GM20431 (cell line): ENCODE data around the gene GPR3.
"Not testable (repeated sequence)": the region's sequence is repeated elsewhere in the genome, so short reads cannot be mapped to it uniquely, and the experiment has no call there.

ENCODE experiments used
- in situ Hi-C: fragments of 300-500 bp; cut with MseI, MboI; formaldehyde crosslinking; loops from one replicate; pipeline ENCODE4 v1.15.0; 2020; ENCODE audit warnings: low sequenced_read_pairs; ENCODE audit not compliant: unreplicated experiment

Gene GPR3

DNA sequence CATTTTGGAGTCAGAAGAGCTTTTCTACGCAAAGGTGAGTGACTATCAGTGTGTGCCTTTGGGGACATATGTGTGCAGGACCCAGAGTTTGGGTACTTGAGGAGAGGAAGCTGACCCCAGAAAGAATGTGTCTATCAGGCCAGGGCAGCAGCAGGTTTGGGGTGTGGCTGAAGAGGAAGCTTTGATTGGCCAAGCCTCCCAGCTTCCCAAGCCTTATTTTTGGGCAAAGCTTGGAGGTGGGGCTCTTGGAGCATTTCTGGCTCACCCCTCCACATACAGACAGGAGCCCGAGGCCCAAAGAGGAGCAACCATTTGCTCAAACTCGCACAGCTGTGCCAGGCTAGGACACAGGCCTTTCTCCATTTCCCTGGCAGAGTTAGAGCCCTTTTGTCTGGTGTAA, 4.7 kb downstream of the GPR3 start:
- in situ Hi-C loops, result no loop called here

DNA sequence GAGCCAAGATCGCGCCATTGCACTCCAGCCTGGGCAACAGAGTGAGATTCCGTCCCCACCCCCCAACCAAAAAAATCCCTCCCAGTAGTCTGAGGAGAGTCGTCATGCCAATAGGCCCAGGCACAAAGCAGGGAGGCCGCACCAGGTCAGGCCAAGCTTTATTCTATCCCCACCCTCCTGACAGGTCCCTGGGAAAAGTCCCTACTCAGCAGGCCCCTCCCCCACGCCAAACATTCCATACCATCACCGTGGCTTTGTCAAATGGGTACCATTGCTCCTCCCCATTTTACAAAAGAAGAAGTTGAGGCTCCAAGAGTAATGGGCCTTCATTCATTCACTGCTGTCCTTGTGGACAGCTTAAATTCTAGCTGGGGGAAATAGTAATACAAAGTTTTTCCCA, 5.3 kb downstream of the GPR3 start:
- in situ Hi-C loops, result no loop called here

DNA sequence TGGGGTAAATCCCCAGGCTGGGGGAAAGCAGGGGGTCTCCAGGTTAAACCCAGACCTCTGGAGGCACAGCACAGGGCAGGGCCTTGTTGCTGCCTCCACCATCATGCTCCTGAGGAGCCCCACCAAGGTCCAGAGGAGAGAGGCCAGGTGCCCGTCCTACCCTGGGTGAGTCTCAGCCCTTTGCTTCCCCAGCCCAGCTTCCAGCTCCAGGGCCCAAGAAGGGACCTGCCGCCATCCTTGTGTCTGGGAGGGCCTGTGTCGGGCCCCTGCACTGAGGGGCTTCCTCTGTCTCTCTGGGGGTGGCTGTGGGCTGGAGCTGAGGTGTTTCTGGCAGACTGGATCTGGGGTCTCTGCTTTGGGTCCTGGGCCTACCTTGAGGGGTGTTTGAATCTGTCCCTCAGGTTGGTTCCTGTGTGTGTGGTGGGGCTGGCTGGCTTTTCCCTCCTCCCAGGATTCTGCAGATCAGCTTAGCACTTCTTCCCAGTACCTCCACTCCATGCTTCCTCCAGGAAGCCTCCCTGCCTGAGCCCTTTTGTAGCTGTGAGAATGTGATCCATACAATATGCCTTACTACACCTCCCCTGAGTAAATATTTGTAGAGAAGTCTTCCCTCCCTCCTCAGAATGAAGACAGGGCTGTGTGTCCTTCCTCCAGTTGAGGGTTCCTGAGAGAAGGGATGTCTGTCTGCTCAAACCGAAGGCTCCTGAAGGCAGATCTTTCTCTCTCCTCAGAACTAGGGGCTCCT, 6.2 kb downstream of the GPR3 start:
- in situ Hi-C loops, result no loop called here

DNA sequence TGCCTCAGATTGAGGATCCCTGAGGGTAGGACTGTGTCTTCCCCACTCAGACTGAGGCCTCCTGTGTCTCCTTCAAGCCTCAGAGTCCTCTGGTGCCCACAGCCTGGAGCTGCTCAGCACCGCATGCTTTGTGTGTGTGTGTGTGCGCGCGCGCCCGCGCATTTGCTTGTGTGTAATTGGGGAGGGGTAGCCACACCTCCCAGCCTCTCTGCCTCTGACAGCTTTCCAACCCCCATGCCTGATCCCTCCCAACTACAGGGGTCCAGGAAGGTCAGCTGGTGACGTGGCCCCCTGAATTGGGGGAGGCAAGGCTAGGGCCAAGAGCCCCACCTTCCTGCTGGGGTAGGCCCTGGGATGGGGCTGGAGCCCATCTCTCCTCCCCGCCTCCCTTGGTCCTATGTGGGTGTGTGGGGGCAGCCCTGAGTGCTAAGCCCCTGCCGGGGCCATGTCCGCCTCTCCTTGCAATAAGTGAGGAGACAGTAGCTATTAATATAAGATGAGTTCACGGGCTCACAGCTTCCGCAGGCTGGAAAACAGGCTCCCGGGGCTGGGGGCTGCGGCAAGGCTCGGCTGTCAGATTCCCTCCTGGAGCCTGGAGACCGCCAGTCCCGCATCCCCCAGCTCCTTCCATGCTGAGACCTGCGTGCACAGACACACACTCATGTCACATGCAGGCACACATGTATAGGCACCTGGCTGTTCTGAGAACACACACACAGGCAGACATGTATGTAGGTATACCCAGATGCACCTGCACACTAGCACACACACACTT, 7.0 kb downstream of the GPR3 start:
- in situ Hi-C loops, result no loop called here

DNA sequence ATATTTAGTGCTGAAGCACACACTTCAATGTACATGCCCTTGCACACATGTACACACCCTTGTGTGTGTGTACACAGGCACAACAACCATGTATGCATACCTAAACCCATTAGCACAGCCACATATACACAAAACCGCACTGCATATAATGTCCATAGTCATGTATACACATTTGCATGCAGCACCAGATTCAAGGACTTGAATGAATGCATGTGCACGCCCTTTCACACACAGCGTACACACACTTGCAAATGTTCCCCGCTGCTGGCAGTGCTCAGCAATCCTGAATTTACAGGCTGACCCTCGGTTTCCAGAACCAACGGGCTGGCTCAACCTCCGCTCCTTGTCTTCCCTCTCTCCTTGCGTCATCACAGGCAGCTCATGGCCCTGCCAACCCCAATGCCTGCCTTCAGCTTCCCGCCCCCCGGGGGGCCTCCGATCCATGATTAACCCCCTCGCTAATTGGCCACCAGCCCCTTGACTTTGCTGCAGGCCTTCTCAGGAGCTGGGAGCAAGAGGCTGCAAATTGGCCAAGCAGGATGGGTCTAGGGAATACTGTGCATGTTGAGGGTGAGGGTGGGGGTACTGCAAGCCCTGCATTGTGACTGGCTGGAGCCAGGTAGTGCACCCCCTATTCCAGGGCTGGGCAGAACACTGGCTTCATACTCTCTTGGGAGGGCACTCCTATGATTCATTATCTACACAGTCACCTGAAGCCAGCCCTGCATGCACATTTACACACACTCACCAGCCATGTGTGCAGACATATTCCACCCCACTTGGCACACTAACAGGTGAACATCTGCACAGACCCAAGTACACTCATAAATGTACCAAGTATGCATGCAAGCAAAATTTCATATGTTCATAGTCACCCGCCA, 7.9 kb downstream of the GPR3 start:
- in situ Hi-C loops, result no loop called here

DNA sequence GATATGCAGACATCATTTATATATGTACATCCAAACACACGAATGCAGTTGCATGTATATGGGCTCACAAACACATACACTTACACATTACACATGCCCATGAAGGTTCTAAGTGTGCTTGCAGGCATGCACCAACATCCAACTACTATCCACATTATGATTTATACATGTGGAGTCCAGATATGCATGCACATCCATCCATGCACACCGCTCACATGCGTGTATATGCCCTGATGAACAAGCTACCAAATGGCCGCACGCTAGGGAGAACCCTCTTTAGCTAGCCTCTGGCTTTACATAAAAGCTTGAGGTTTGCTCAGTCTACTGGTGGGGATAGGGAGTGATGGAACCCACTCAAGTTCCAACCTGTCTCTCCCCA, 8.5 kb downstream of the GPR3 start:
- in situ Hi-C loops, result no loop called here

DNA sequence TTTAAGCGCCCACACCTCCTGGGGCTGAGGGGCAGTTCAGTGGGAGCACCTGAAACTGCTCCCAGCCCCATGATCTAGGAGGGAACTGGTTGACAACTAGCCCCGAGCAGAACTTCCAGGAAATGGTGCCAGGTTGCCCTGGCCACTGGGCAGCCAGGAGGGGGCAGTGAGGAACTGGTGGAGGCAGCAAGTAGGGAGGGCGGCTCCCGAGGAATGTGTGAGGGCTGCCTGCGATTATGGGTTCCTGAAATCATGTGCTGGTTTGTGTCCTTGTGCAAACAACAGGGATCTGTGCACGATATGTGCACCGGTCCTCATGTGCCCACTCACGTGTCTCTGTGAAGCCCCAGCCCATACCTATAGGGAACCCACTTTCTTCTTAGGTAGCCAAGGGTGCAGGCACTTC, 9.9 kb downstream of the GPR3 start:
- in situ Hi-C loops, result no loop called here

DNA sequence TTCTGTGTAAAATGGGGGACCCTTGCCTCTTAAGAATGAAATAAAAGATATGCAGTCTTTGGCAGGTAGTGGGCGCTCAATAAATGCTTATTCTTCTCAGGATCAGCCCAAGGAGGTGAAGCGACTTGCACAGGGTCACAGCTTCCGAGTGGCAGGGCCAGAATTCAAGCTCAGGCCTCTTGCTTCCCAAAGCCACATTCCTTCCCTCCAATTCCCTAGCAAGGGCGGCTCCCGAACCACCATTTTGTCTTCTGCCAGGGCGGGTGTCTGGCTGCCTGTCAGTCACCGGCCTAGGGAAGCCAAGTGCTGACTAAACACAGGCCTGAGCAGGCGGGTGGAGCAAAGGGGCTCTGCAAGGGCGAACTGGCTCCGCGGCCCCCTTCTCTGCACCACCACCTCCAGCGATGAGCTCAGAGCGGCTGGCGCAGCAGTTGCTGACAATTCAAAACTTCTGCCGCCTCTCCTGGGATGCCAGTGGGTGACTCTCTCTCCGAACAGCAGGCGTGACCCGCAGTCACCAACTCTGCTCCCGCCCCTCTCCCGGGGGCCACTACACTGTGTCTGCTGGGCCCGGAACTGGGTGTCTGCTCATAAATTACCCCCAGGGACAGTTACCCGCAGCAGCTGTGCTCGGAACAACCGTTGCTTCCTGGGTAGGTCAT, 10.8 kb downstream of the GPR3 start:
- in situ Hi-C loops, result no loop called here

DNA sequence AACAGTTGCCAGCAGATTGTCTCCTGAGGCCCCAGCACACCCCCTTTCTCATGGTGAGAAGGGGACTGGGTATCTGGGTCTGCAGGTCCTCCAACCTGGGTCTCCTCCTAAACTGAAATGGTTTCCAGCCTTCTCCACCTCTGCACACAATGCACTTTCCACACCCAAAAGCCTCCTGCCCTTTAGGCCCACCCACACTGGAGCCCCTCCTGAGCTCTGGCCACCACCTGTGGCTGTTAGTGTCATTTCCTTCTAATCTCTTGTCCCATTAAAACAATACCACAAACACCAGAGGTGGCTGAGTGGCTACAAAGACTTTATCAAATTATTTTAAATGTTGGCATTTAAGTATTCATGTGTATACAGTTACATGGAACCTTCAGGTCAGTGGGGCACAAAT, 11.5 kb downstream of the GPR3 start:
- in situ Hi-C loops, result no loop called here

DNA sequence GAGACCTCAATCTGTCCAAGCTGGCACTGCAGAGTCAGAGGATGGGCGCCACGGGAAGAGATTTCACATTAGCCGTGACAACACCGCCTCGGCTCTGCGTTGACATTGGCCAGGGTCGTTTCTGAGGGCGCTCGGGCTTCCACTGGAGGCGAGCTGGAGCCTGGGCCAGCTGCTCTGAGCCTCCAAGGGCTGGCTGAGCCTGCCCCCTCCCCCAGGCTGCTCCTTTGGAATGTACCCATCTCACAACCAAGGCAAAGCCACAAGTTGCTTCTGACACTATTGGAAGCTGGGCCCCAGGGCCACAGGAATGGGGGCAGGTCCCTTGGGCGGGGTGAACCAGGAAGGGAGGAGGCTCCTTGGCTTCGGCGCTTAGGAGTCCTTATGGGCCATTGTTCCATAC, 12.7 kb downstream of the GPR3 start:
- in situ Hi-C loops, result no loop called here

DNA sequence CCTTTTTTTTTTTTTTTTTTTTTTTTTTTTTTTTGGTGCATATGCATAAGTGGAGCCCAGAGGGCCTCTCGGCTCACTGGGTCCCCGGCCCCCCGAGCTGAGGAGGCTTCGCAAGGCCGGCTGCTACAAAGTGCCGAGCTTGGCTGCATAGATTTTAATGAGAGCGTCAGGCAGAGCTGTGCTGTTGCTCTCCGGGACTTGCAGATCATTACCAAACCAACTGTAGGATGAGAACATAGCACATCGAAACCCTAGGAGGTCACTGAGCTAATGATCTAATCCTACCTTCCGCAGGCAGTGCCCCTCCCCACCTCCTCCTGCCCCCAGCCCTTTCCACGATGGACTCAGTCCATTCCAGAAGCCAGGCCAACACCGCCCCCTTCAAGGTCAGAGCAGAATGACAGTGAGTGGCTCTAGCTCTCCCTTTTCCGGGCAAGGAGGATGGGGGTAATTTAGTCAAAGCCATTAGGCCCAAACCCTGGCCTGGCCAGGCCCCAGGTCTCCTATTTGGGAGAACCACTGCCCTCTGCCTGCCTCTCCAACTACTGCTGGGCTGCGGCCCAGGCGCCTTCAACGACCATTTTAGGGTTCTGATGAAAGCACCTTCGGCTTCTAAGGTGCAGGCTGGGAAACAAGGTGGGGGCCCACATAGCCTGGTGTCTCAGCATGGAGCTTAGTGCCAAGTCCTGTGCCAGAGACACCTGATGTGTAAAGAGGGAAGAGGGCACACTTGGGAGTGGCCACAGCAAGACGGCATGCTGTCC, 13.4 kb downstream of the GPR3 start:
- in situ Hi-C loops, result not testable (repeated sequence)

DNA sequence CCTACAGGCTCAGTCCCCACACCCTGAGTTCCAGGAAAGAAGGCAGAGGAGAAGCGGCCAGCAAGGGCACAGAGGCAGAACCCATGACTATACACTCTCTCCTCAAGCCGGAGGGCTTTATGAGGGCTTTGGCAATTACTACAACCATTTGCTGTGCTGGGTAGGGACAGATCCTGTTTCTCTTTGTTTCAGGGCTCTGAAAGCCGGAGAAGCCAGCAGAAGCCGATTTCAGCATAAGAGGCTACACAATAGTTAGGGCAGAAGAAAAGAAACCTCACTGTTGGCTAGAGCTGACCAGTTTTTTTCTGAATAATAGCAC, 13.9 kb downstream of the GPR3 start:
- in situ Hi-C loops, result no loop called here

DNA sequence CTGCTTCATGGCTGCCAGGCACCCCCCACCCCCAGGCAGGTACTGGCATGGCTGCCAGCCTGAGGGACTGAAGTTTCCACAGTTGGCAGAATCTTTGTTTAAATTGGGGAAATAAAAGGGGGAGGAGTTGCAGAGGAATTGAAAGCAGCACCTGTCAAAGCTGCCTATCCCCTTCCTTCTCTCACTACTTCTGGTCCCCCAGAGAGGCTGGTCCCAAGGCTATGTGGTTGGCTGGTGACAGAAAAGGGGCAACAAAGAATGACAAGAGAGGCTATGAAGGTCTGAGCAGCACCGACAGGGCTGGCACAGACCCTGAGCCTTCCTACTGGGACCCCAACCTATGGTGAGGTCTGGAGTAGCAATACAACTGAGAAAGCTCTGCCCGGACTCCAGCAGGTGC, 14.4 kb downstream of the GPR3 start:
- in situ Hi-C loops, result not testable (repeated sequence)

DNA sequence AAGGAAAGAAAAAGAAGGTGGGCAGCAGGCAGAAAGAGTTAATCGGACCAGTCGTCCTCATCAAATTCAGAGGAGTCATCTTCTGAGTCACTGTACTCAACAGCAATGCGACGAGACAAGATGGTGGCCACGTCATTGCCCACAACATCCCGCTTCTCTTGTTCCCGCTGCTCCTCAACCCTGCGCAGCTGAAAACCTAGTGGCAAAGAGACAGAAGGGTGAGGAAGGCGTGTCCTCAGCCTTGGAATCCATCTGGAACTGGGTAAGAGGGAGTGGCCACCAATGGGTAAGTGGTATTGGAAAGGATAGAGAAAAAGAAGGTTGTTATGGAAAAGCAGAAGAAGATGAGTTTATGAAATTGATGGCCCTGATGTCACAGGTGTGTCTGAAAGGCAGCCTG, 15.7 kb downstream of the GPR3 start:
- in situ Hi-C loops, result no loop called here

DNA sequence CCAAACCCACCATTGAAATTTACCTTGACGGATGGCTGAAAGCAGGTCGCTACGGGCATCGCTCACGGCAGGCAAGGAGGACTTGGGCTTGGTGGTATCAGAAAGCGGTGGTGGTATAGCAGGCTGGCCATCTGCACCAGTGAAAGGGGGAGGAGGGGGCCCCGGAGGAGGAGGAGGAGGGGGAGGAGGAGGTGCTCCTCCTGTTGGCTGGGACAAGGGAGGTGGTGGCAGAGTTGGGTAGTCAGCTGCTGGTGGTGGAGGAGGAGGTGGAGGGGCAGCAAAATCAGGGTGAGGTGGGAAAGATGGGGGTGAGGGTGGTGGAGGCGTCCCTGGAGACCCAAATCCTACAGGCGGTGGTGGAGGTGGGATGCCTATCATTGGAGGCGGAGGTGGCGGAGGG, 17.2 kb downstream of the GPR3 start:
- in situ Hi-C loops, result no loop called here

DNA sequence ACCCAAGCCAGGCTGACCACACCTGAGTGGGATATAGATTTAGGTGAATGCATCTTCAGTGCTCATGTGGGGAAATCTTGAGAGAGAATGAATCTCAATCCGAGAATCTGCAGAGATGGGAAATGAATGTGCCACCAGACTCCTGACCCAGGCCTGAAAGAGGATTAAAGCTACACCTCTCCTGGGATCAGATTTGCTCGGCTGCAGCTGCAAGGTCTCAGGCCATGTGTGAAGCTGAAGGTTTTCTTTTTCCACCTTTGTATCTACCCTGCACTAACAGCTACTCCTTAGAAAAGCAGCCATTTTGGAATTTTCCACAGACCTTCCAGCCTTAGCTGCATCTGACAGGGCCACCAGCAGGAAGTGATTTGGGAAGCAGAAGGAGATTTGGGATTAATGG, 18.3 kb downstream of the GPR3 start:
- in situ Hi-C loops, result no loop called here

DNA sequence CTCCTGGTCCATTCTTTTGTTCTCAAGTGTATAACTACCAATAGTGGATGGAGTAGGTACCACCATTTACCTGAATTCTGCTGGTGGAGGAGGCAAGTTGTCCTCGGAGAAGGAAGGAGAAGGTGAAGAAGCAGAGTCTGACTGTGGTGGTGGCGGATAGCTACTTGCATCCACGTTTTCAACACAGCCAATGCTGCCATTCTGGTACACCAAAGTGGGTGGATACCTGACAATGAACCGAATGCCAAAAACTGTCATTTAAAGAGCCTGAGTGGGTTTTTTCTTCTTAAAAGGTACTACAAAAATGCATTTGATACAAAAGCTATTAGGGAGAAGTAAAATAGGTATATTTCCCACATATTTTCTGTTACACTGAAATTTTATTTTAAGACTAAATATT, 20.1 kb downstream of the GPR3 start:
- in situ Hi-C loops, result no loop called here

DNA sequence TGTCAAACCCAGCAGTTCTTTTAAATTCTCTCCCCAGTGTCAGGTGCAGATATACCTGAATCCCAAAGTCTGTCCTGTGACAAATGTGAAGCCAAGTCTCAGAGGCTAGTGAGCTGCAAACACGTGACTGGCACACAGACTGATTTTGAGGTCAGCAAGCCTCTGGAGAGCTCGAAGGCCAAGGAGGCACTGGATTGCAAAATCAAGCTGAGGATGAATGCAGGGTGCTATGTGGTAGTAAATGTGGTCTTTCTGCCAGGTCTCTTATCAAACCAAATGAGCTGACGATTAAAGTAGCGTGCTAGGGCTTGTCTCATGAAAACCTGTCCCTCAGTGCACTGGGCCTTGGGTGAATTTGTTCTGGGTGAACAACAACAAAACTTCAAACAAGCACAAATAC, 20.6 kb downstream of the GPR3 start:
- in situ Hi-C loops, result no loop called here

DNA sequence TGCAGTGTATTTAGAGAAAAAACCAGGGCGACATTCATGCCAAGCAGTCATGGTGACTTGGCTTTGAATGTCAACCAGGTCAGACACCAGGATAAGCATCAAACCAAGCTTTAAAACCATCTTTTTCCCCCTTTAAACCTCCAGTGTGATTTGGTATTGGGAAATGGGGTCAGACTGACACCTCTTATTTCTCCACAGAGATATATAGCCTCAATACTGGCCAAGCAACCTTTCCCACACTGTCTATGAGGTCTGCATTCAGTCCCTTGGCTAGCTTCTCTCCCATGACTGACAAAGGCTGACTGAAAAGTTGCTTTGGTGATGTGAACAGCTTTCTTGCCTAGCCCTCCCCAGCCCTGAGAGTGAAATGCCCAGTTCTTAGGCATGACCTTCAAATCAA, 21.7 kb downstream of the GPR3 start:
- in situ Hi-C loops, result no loop called here
